Caco-2 (cell line): ENCODE data around the gene PRX. TPM values are rescaled to one million over a fixed set of nuclear protein-coding genes. Genes with fewer than 3 reads are reported as not detected.

Experiments used
- BruUV-seq: library from RNA; stranded (reverse); fragments of 400-500 nt; replicated peaks from 2 replicates; lab custom pipeline; 2021; lab: Mats Ljungman, UMichigan
- CTCF ChIA-PET: fragments of 300-600 bp; sonication (Branson Sonifier 250); formaldehyde crosslinking; loops from one replicate; lab custom pipeline; 2022; ENCODE audit warnings: antibody characterized with exemption; lab: Charles Lee
- POLR2A ChIA-PET: fragments of 300-600 bp; sonication (Branson Sonifier 250); formaldehyde crosslinking; loops from one replicate; lab custom pipeline; 2022; ENCODE audit warnings: antibody characterized with exemption; lab: Charles Lee
- DNase-seq, 2 experiments: peaks; one replicate each; pipeline versions ENCODE4 v3.0.0 to v3.0.0-alpha.2; 2020 to 2022
- H3K27me3 ChIP-seq: replicated peaks from 2 replicates; pipeline ENCODE4 v1.6.0; 2011; ENCODE audit warnings: low read length; ENCODE audit not compliant: control insufficient read depth, insufficient read depth
- H3K36me3 ChIP-seq: 2 replicates; pipeline ENCODE4 v1.5.1; 2011; ENCODE audit warnings: low read length; ENCODE audit not compliant: control insufficient read depth, insufficient read depth
- H3K4me1 ChIP-seq: fragments of 250-450 bp; sonication (Bioruptor Pico); 2 replicates; pipeline ENCODE4 v1.5.1; 2020; ENCODE audit warnings: mild to moderate bottlenecking
- H3K4me3 ChIP-seq: 2 replicates; pipeline ENCODE4 v1.5.1; 2011; ENCODE audit warnings: low read depth, mild to moderate bottlenecking, control low read depth, low read length
- H3K9me3 ChIP-seq: fragments of 250-450 bp; sonication (Bioruptor Pico); 2 replicates; pipeline ENCODE4 v1.5.1; 2020; ENCODE audit warnings: mild to moderate bottlenecking, moderate library complexity
- H3K27ac Mint-ChIP-seq: one replicate; pipeline ENCODE4 v1.8.0; 2022; ENCODE audit warnings: mixed read lengths; ENCODE audit not compliant: unreplicated experiment
- H3K27me3 Mint-ChIP-seq: one replicate; pipeline ENCODE4 v1.8.0; 2022; ENCODE audit warnings: mixed read lengths; ENCODE audit not compliant: insufficient read depth, unreplicated experiment
- H3K36me3 Mint-ChIP-seq: one replicate; pipeline ENCODE4 v1.8.0; 2022; ENCODE audit warnings: mild to moderate bottlenecking, mixed read lengths; ENCODE audit not compliant: insufficient read depth, unreplicated experiment
- H3K4me1 Mint-ChIP-seq: one replicate; pipeline ENCODE4 v1.8.0; 2022; ENCODE audit warnings: low read depth, mixed read lengths; ENCODE audit not compliant: unreplicated experiment
- H3K4me3 Mint-ChIP-seq: one replicate; pipeline ENCODE4 v1.8.0; 2022; ENCODE audit warnings: mild to moderate bottlenecking, moderate library complexity, mixed read lengths; ENCODE audit not compliant: unreplicated experiment
- H3K9me3 Mint-ChIP-seq: one replicate; pipeline ENCODE4 v1.8.0; 2022; ENCODE audit warnings: mixed read lengths; ENCODE audit not compliant: unreplicated experiment
- intact Hi-C: fragments of 100-400 bp; cut with micrococcal nuclease; formaldehyde crosslinking; loops from one replicate; pipeline ENCODE4 v1.10.0; 2022; ENCODE audit not compliant: unreplicated experiment
- total RNA-seq: library from RNA; stranded (reverse); gene quantifications from 2 replicates; pipeline ENCODE4 v1.2.3, GENCODE V29; 2022
- TF ChIP-seq, protein P1 (sequence below), 2 experiments: fragments of 200-600 bp in 1 of 2; IDR thresholded peaks; 1 replicate in 1 of 2; 2 replicates in 1 of 2; pipeline versions ENCODE4 v1.5.1 to v1.8.0; 2011 to 2022; ENCODE audit warnings: antibody characterized with exemption in 1 of 2, control low read depth in 1 of 2, inconsistent platforms in 1 of 2, low read depth in 1 of 2, low read length in 1 of 2, mild to moderate bottlenecking in 1 of 2, moderate library complexity in 1 of 2; ENCODE audit not compliant: insufficient read depth in 1 of 2, severe bottlenecking in 1 of 2, unreplicated experiment in 1 of 2

Gene PRX
- total RNA-seq, 1 experiment from 2014 or later, result 2.5 TPM

DNA sequence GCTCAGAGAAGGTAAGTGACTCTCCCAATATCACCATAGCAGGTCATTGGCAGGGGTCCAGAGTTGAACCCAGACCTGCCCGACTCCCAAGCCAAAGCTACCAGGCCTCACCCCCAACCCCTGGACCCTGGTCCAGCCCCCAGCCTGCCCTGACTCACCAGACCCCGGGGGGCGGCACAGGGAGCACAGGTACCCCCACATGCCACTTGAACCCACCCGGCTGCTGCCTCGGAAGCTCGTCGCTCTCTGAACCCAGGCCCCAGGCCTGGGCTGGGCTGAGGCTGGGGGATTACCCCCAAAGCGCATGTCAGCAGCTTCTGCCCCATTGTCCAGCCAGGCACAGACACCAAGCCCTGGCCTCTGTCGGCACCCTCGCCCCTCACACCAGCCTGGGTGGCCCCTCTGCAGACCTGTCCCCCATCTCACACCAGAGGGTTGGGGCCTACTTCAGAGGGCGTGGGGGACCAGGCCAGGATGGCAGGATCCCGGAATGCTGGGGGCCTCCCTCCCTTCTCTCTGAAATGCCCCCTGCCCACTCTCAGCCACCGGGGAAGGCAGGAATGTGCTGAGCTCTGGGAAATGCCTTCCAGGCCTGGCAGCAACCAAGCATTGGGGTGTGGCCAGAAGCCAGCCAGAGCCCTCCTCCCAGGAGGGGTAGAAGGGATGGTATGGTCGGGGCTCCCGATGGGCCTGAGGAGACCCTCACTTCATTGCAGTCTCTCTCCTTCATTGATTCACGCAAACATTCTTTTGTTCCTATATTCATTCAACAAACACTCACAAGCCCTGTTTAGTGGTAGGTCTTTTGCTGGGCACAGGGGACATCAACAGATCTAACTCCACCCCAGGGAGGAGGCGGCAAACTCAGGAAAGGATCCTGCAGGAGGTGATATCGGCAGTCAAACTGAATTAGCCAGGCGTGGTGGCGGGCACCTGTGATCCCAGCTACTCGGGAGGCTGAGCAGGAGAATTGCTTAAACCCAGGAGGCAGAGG lies 1.7 kb upstream of the PRX start:
- Mint-ChIP-seq H3K27me3 (no peaks in the 10 kb centered on the region), H3K4me1 (peaks cover 7% of the 10 kb centered on the region), H3K36me3 (no peaks in the 10 kb centered on the region), H3K9me3 (no peaks in the 10 kb centered on the region), H3K4me3 (no peak overlapping the region), H3K27ac (no peak overlapping the region)
- TF ChIP-seq, protein P1, sequence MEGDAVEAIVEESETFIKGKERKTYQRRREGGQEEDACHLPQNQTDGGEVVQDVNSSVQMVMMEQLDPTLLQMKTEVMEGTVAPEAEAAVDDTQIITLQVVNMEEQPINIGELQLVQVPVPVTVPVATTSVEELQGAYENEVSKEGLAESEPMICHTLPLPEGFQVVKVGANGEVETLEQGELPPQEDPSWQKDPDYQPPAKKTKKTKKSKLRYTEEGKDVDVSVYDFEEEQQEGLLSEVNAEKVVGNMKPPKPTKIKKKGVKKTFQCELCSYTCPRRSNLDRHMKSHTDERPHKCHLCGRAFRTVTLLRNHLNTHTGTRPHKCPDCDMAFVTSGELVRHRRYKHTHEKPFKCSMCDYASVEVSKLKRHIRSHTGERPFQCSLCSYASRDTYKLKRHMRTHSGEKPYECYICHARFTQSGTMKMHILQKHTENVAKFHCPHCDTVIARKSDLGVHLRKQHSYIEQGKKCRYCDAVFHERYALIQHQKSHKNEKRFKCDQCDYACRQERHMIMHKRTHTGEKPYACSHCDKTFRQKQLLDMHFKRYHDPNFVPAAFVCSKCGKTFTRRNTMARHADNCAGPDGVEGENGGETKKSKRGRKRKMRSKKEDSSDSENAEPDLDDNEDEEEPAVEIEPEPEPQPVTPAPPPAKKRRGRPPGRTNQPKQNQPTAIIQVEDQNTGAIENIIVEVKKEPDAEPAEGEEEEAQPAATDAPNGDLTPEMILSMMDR (IDR thresholded peaks at IDR 0.05; ENCODE audit: insufficient read depth in 1 of 2, low read depth in 1 of 2, low read length in 1 of 2, severe bottlenecking in 1 of 2, unreplicated experiment in 1 of 2), result no peak
- 0 out of 2 replicates have a peak, but pooled peaks cover 4% of the 10 kb centered on the region for H3K4me1 ChIP-seq
- ChIA-PET POLR2A (interaction anchor here (0.8 to 1.5 kb wide), 2 partner anchors 11 to 51 kb away, joined by 3 read pairs; partner anchors contain the start of gene BLVRB), CTCF (no interaction called here)
- H3K27me3 ChIP-seq, result no peaks in the 10 kb centered on the region
- intact Hi-C loops, result no loop called here
- BruUV-seq, result no TSS peak
- H3K9me3 ChIP-seq, result no peaks in the 10 kb centered on the region
- no peaks in the 10 kb centered on the region for H3K36me3 ChIP-seq
- no peak overlapping the region for H3K4me3 ChIP-seq
- DNase-seq, result no peak

DNA sequence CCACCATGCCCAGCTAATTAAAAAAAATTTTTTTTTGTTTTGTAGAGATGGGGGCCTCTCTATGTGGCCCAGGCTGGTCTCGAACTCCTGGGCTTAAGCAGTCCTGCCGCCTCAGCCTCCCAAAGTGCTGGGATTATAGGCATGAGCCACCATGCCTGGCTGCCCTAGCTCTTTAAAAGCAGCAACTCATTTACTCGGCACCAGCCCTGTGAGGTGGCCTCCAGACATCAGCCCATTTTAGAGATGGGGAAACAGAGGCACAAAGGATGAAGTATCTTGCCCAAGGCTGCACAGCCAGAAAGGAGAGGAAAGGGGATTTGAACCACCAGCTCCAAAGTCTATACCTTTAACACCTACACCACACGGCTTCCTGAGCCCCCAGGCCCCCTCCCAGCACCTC lies 312 bp downstream of the PRX start:
- no peak overlapping the region for H3K27ac Mint-ChIP-seq
- no TSS peak for BruUV-seq
- Histone ChIP-seq H3K27me3 (no peaks in the 10 kb centered on the region), H3K4me3 (no peak overlapping the region), H3K36me3 (no peaks in the 10 kb centered on the region), H3K9me3 (no peaks in the 10 kb centered on the region), H3K4me1 (0 out of 2 replicates have a peak, but pooled peaks cover 4% of the 10 kb centered on the region)
- no peaks in the 10 kb centered on the region for H3K9me3 Mint-ChIP-seq
- no peaks in the 10 kb centered on the region for H3K36me3 Mint-ChIP-seq
- ChIA-PET CTCF (interaction anchor here (0.6 to 1.0 kb wide), 4 partner anchors 41 to 115 kb away, joined by 3 read pairs; no protein-coding TSS in a partner anchor), POLR2A (interaction anchor here (0.9 kb wide), 1 partner anchor 8 kb away, joined by 4 read pairs; no protein-coding TSS in a partner anchor)
- TF ChIP-seq, protein P1 (IDR thresholded peaks at IDR 0.05; ENCODE audit: insufficient read depth in 1 of 2, low read depth in 1 of 2, low read length in 1 of 2, severe bottlenecking in 1 of 2, unreplicated experiment in 1 of 2), result no peak
- no peaks in the 10 kb centered on the region for H3K27me3 Mint-ChIP-seq
- intact Hi-C loops, result no loop called here
- peaks cover 7% of the 10 kb centered on the region for H3K4me1 Mint-ChIP-seq
- no peak overlapping the region for H3K4me3 Mint-ChIP-seq
- DNase-seq, result no peak

DNA sequence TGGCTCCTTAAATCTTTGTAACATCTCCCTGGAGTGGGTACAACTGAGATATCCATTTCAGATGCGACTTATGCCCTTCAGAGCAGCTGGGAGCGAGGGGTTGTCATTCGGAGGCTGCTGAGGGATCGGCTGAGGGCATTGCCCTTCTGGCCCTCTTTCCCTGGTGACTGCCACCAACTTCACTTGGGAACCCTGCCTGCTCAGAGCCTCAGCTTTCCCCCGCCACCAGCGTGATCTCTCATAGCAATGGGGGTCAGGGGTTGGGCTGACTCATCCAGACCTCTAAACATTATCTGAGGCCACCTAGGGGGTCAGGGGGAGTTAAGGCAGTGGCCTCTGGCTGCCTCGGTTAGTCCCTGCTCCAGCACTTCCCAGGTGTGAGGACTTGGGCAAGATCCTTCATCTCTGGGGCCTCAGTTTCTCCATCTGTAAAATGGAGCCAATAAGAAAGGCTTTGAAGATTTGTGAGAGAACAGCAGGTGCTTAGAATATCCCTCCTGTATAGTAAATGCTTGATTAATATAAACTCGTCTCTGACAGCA lies 1.1 kb downstream of the PRX start:
- no peaks in the 10 kb centered on the region for H3K27me3 ChIP-seq
- Mint-ChIP-seq H3K9me3 (no peaks in the 10 kb centered on the region), H3K27me3 (no peaks in the 10 kb centered on the region), H3K4me3 (no peak overlapping the region), H3K27ac (no peak overlapping the region), H3K4me1 (peaks cover 4% of the 10 kb centered on the region), H3K36me3 (no peaks in the 10 kb centered on the region)
- intact Hi-C loops, result no loop called here
- BruUV-seq, result no TSS peak
- H3K4me1 ChIP-seq, result 0 out of 2 replicates have a peak, but pooled peaks cover 2% of the 10 kb centered on the region
- POLR2A ChIA-PET, result no interaction called here
- no peak overlapping the region for H3K4me3 ChIP-seq
- no peaks in the 10 kb centered on the region for H3K9me3 ChIP-seq
- no peak for DNase-seq
- CTCF ChIA-PET, result interaction anchor here (0.6 to 1.0 kb wide), 3 partner anchors 52 to 1230 kb away, joined by 3 read pairs; no protein-coding TSS in a partner anchor
- no peaks in the 10 kb centered on the region for H3K36me3 ChIP-seq
- TF ChIP-seq, protein P1 (IDR thresholded peaks at IDR 0.05; ENCODE audit: insufficient read depth in 1 of 2, low read depth in 1 of 2, low read length in 1 of 2, severe bottlenecking in 1 of 2, unreplicated experiment in 1 of 2), result no peak
